Stimulated activated CD4-positive, alpha-beta T cell treated with anti-CD3 and anti-CD28 coated beads, Interleukin-1b, Interleukin-23, amount 100 ng/mL, for 24 hours (primary cell): ENCODE results near the gene THADA.
"Not testable (repeated sequence)": the region's sequence is repeated elsewhere in the genome, so short reads cannot be mapped to it uniquely, and the experiment has no call there.

Source experiments
- DNase-seq, 4 experiments: peaks; one replicate each; pipeline ENCODE4 v3.0.0-alpha.2; 2020; ENCODE audit warnings: low read depth in 4 of 4, low spot score in 1 of 4

The THADA gene

GRCh38 chr2:43284967-43285366, 310.9 kb downstream of the THADA start:
- no peak for DNase-seq

GRCh38 chr2:43284347-43284746, 311.5 kb downstream of the THADA start:
- not testable (repeated sequence) for DNase-seq

- no peak for DNase-seq
Measured at GRCh38 chr2:43280994-43281393, 314.8 kb downstream of the THADA start.

GRCh38 chr2:43279317-43279840, 316.5 kb downstream of the THADA start:
- no peak for DNase-seq

GRCh38 chr2:43278564-43279220, 317.1 kb downstream of the THADA start:
- no peak for DNase-seq

- DNase-seq: no peak
Measured at GRCh38 chr2:43276962-43277391, 318.9 kb downstream of the THADA start.

GRCh38 chr2:43276266-43276941, 319.4 kb downstream of the THADA start:
- DNase-seq: no peak

- DNase-seq: no peak
Measured at GRCh38 chr2:43274721-43275120, 321.1 kb downstream of the THADA start.

GRCh38 chr2:43274055-43274454, 321.8 kb downstream of the THADA start:
- no peak for DNase-seq

- no peak for DNase-seq
Measured at GRCh38 chr2:43273529-43273928, 322.3 kb downstream of the THADA start.

GRCh38 chr2:43270930-43271615, 324.8 kb downstream of the THADA start:
- no peak for DNase-seq

GRCh38 chr2:43270461-43270860, 325.4 kb downstream of the THADA start:
- DNase-seq: no peak

GRCh38 chr2:43269706-43270105, 326.1 kb downstream of the THADA start:
- DNase-seq: no peak

GRCh38 chr2:43269074-43269572, 326.7 kb downstream of the THADA start:
- no peak for DNase-seq

- no peak for DNase-seq
Measured at GRCh38 chr2:43268066-43268953, 327.5 kb downstream of the THADA start.

GRCh38 chr2:43267381-43267780, 328.5 kb downstream of the THADA start:
- no peak for DNase-seq

GRCh38 chr2:43266711-43267111, 329.1 kb downstream of the THADA start:
- DNase-seq: no peak

GRCh38 chr2:43265421-43265820, 330.4 kb downstream of the THADA start:
- DNase-seq: no peak

GRCh38 chr2:43265001-43265400, 330.8 kb downstream of the THADA start:
- no peak for DNase-seq

- DNase-seq: no peak
Measured at GRCh38 chr2:43262951-43263350, 332.9 kb downstream of the THADA start.

- no peak for DNase-seq
Measured at GRCh38 chr2:43262239-43262638, 333.6 kb downstream of the THADA start.
